DOHH2 (cell line): ENCODE data around the gene TOX4.

ENCODE experiments used
- H3F3A ChIP-seq: fragments of 200-600 bp; sonication (generic), shearing (Covaris generic); 2 replicates; pipeline ENCODE4 v1.6.0; 2016; ENCODE audit warnings: antibody characterized with exemption, mild to moderate bottlenecking; ENCODE audit not compliant: control insufficient read depth, insufficient read depth
- H3K27ac ChIP-seq: fragments of 200-600 bp; sonication (generic); 2 replicates; pipeline ENCODE4 v1.5.1; 2014; ENCODE audit warnings: low read depth, mild to moderate bottlenecking, low read length, moderate library complexity
- H3K27me3 ChIP-seq: fragments of 200-600 bp; sonication (generic); 2 replicates; pipeline ENCODE4 v1.6.1; 2014; ENCODE audit warnings: mild to moderate bottlenecking, low read length, mixed read lengths; ENCODE audit not compliant: control insufficient read depth
- H3K36me3 ChIP-seq: fragments of 200-600 bp; sonication (generic); 2 replicates; pipeline ENCODE4 v1.6.1; 2014; ENCODE audit warnings: mild to moderate bottlenecking, low read length, moderate library complexity, mixed read lengths; ENCODE audit not compliant: control insufficient read depth
- H3K4me1 ChIP-seq: fragments of 200-600 bp; sonication (generic); 2 replicates; pipeline ENCODE4 v1.6.1; 2014; ENCODE audit warnings: mild to moderate bottlenecking, low read length, mixed read lengths; ENCODE audit not compliant: control insufficient read depth
- H3K4me2 ChIP-seq: fragments of 200-600 bp; sonication (generic); 2 replicates; pipeline ENCODE4 v1.6.0; 2014; ENCODE audit warnings: mild to moderate bottlenecking, low read length, moderate library complexity
- H3K4me3 ChIP-seq: fragments of 200-600 bp; sonication (generic); 2 replicates; pipeline ENCODE4 v1.5.1; 2014; ENCODE audit warnings: mild to moderate bottlenecking, low read length, mixed read lengths
- H3K79me2 ChIP-seq: fragments of 200-600 bp; sonication (generic); 2 replicates; pipeline ENCODE4 v1.6.1; 2014; ENCODE audit warnings: mild to moderate bottlenecking, low read length, mixed read lengths; ENCODE audit not compliant: control insufficient read depth
- H3K9me2 ChIP-seq: fragments of 200-600 bp; sonication (generic); replicated peaks from 2 replicates; pipeline ENCODE4 v1.6.1; 2014; ENCODE audit warnings: mild to moderate bottlenecking, low read length, mixed read lengths; ENCODE audit not compliant: control insufficient read depth
- H3K9me3 ChIP-seq: fragments of 200-600 bp; sonication (generic); 2 replicates; pipeline ENCODE4 v1.6.1; 2014; ENCODE audit warnings: antibody characterized with exemption, low read length, mixed read lengths; ENCODE audit not compliant: control insufficient read depth, insufficient read depth
- H4K20me1 ChIP-seq: fragments of 200-600 bp; sonication (generic); 2 replicates; pipeline ENCODE4 v1.6.0; 2014; ENCODE audit warnings: low read depth, mild to moderate bottlenecking, antibody characterized with exemption, low read length, moderate library complexity; ENCODE audit not compliant: control insufficient read depth, insufficient read depth
- CTCF ChIP-seq: fragments of 200-600 bp; sonication (generic); IDR thresholded peaks from one replicate; pipeline ENCODE4 v1.5.1; 2014; ENCODE audit warnings: antibody characterized with exemption, mild to moderate bottlenecking, low read depth, low read length; ENCODE audit not compliant: poor library complexity, severe bottlenecking
- EZH2phosphoT487 ChIP-seq: fragments of 200-600 bp; sonication (generic); IDR thresholded peaks from 2 replicates; pipeline ENCODE4 v1.6.1; 2017; ENCODE audit warnings: borderline replicate concordance, mild to moderate bottlenecking, antibody characterized with exemption, low read length, moderate library complexity, mixed read lengths

Gene TOX4

GRCh38 chr14:21518725-21519124 lies 41.7 kb downstream of the TOX4 start:
- H3K27ac ChIP-seq, result no peak overlapping the region
- H3K79me2 ChIP-seq, result no peaks in the 10 kb centered on the region
- no peak overlapping the region for H3K4me2 ChIP-seq
- H4K20me1 ChIP-seq, result no peaks in the 10 kb centered on the region
- H3K36me3 ChIP-seq, result no peaks in the 10 kb centered on the region
- TF ChIP-seq CTCF (no peak), EZH2phosphoT487 (no peak)
- no peaks in the 10 kb centered on the region for H3K27me3 ChIP-seq
- H3K4me1 ChIP-seq, result no peaks in the 10 kb centered on the region
- no peaks in the 10 kb centered on the region for H3K9me2 ChIP-seq
- H3F3A ChIP-seq, result peaks cover 2% of the 10 kb centered on the region; the same call in 1 of the 2 replicates
- no peak overlapping the region for H3K4me3 ChIP-seq
- no peaks in the 10 kb centered on the region for H3K9me3 ChIP-seq

- no peaks in the 10 kb centered on the region for H3K9me2 ChIP-seq
- TF ChIP-seq EZH2phosphoT487 (no peak), CTCF (no peak)
- no peaks in the 10 kb centered on the region for H4K20me1 ChIP-seq
- H3K36me3 ChIP-seq, result 0 out of 2 replicates have a peak, but pooled peaks cover 4% of the 10 kb centered on the region
- peaks cover 5% of the 10 kb centered on the region; the same call in 1 of the 2 replicates for H3K4me1 ChIP-seq
- no peak overlapping the region for H3K4me2 ChIP-seq
- H3F3A ChIP-seq, result no peaks in the 10 kb centered on the region
- no peaks in the 10 kb centered on the region for H3K27me3 ChIP-seq
- H3K9me3 ChIP-seq, result no peaks in the 10 kb centered on the region
- no peak overlapping the region for H3K4me3 ChIP-seq
- H3K79me2 ChIP-seq, result peaks cover 4% of the 10 kb centered on the region
- H3K27ac ChIP-seq, result no peak overlapping the region
Observed at GRCh38 chr14:21520767-21521166, 43.8 kb downstream of the TOX4 start.

- TF ChIP-seq CTCF (no peak), EZH2phosphoT487 (no peak)
- Histone ChIP-seq H3F3A (no peaks in the 10 kb centered on the region), H3K4me2 (no peak overlapping the region), H3K27me3 (no peaks in the 10 kb centered on the region), H3K36me3 (0 out of 2 replicates have a peak, but pooled peaks cover 4% of the 10 kb centered on the region), H3K79me2 (peaks cover 4% of the 10 kb centered on the region), H4K20me1 (no peaks in the 10 kb centered on the region), H3K9me2 (no peaks in the 10 kb centered on the region), H3K27ac (no peak overlapping the region), H3K9me3 (no peaks in the 10 kb centered on the region), H3K4me3 (no peak overlapping the region), H3K4me1 (peaks cover 7% of the 10 kb centered on the region)
Observed at GRCh38 chr14:21521501-21521900, 44.5 kb downstream of the TOX4 start.
